Mesothelial cell of epicardium (in vitro differentiated cells): ENCODE data around the gene MAN2B2. TPM values are rescaled to one million over a fixed set of nuclear protein-coding genes. Genes with fewer than 3 reads are reported as not detected.

ENCODE experiments used
- DNase-seq, 2 experiments: peaks; one replicate each; pipeline ENCODE4 v3.0.0; 2021; ENCODE audit warnings: low spot score in 2 of 2; ENCODE audit not compliant: unreplicated experiment in 2 of 2
- H3K27ac Mint-ChIP-seq: 2 replicates; pipeline ENCODE4 v1.8.0; 2021; ENCODE audit warnings: mixed read lengths
- H3K27me3 Mint-ChIP-seq: 2 replicates; pipeline ENCODE4 v1.8.0; 2021; ENCODE audit warnings: low read depth, mixed read lengths
- H3K36me3 Mint-ChIP-seq: 2 replicates; pipeline ENCODE4 v1.8.0; 2021; ENCODE audit warnings: mixed read lengths
- H3K4me1 Mint-ChIP-seq: 2 replicates; pipeline ENCODE4 v1.8.0; 2021; ENCODE audit warnings: mixed read lengths
- H3K4me3 Mint-ChIP-seq: 2 replicates; pipeline ENCODE4 v1.8.0; 2021; ENCODE audit warnings: mild to moderate bottlenecking, moderate library complexity, mixed read lengths
- H3K9me3 Mint-ChIP-seq: 2 replicates; pipeline ENCODE4 v1.8.0; 2021; ENCODE audit warnings: mixed read lengths
- CTCF ChIP-seq: fragments of 200-600 bp; sonication (generic); IDR thresholded peaks from one replicate; pipeline ENCODE4 v1.5.0; 2021; ENCODE audit warnings: antibody characterized with exemption; ENCODE audit not compliant: unreplicated experiment
- total RNA-seq: library from RNA; stranded (reverse); gene quantifications from 3 replicates; pipeline ENCODE4 v1.2.1, GENCODE V29; 2021

The MAN2B2 gene
- total RNA-seq, 1 donor from 2014 or later, result 24.0 TPM

GRCh38 chr4:6549890-6550620 is 24.9 kb upstream of the MAN2B2 start:
- no peaks in the 10 kb centered on the region for H3K4me1 Mint-ChIP-seq
- H3K36me3 Mint-ChIP-seq, result no peaks in the 10 kb centered on the region
- H3K9me3 Mint-ChIP-seq, result no peaks in the 10 kb centered on the region
- no peak for TF ChIP-seq CTCF
- H3K4me3 Mint-ChIP-seq, result no peak overlapping the region
- no peak overlapping the region for H3K27ac Mint-ChIP-seq
- peaks cover 79% of the 10 kb centered on the region for H3K27me3 Mint-ChIP-seq
- DNase-seq, result no peak

- Mint-ChIP-seq H3K9me3 (no peaks in the 10 kb centered on the region), H3K27me3 (peaks cover 87% of the 10 kb centered on the region), H3K4me1 (no peaks in the 10 kb centered on the region), H3K4me3 (no peak overlapping the region), H3K27ac (no peak overlapping the region), H3K36me3 (no peaks in the 10 kb centered on the region)
- no peak for TF ChIP-seq CTCF
- DNase-seq, result no peak
Measured at GRCh38 chr4:6550821-6551220, 24.2 kb upstream of the MAN2B2 start.

GRCh38 chr4:6551660-6552059 is 23.3 kb upstream of the MAN2B2 start:
- H3K27ac Mint-ChIP-seq, result no peak overlapping the region
- no peaks in the 10 kb centered on the region for H3K4me1 Mint-ChIP-seq
- TF ChIP-seq CTCF, result no peak
- no peak for DNase-seq
- H3K9me3 Mint-ChIP-seq, result no peaks in the 10 kb centered on the region
- no peak overlapping the region for H3K4me3 Mint-ChIP-seq
- H3K27me3 Mint-ChIP-seq, result peaks cover 93% of the 10 kb centered on the region
- H3K36me3 Mint-ChIP-seq, result no peaks in the 10 kb centered on the region

- peaks cover 97% of the 10 kb centered on the region for H3K27me3 Mint-ChIP-seq
- no peak overlapping the region for H3K27ac Mint-ChIP-seq
- no peaks in the 10 kb centered on the region for H3K4me1 Mint-ChIP-seq
- no peaks in the 10 kb centered on the region for H3K9me3 Mint-ChIP-seq
- no peak overlapping the region for H3K4me3 Mint-ChIP-seq
- no peak for TF ChIP-seq CTCF
- no peaks in the 10 kb centered on the region for H3K36me3 Mint-ChIP-seq
- DNase-seq, result no peak
Measured at GRCh38 chr4:6555519-6555918, 19.5 kb upstream of the MAN2B2 start.

- TF ChIP-seq CTCF, result no peak
- no peak for DNase-seq
- Mint-ChIP-seq H3K4me1 (no peaks in the 10 kb centered on the region), H3K4me3 (no peak overlapping the region), H3K36me3 (no peaks in the 10 kb centered on the region), H3K27ac (no peak overlapping the region), H3K27me3 (peaks cover 98% of the 10 kb centered on the region), H3K9me3 (no peaks in the 10 kb centered on the region)
Measured at GRCh38 chr4:6556263-6556662, 18.7 kb upstream of the MAN2B2 start.
